Common myeloid progenitor, CD34-positive (primary cell): ENCODE measurements around the gene CLEC16A.

Experiments
- CTCF ChIA-PET: fragments of 350-600 bp; sonication (Branson Sonifier 250); formaldehyde crosslinking; loops from one replicate; lab custom pipeline; 2021; ENCODE audit warnings: antibody characterized with exemption; lab: Charles Lee
- POLR2A ChIA-PET: fragments of 350-600 bp; sonication (Branson Sonifier 250); formaldehyde crosslinking; loops from one replicate; lab custom pipeline; 2021; ENCODE audit warnings: antibody characterized with exemption; lab: Charles Lee
- DNase-seq, 3 donors: peaks; one replicate each; pipeline versions ENCODE4 v3.0.0 to v3.0.0-alpha.2; 2013
- H3K27ac ChIP-seq, 2 experiments: 1 replicate in 1 of 2; 2 replicates in 1 of 2; pipeline ENCODE4 v1.7.0; 2013; ENCODE audit warnings: inconsistent platforms in 2 of 2, low read length in 2 of 2, mild to moderate bottlenecking in 2 of 2, low read depth in 1 of 2, moderate library complexity in 1 of 2; ENCODE audit not compliant: severe bottlenecking in 2 of 2, insufficient read depth in 1 of 2, poor library complexity in 1 of 2
- H3K27me3 ChIP-seq, 5 experiments: replicated peaks in 2 of 5; 1 replicate in 3 of 5; 2 replicates in 2 of 5; pipeline versions ENCODE4 v1.6.1 to v1.7.0; 2013; ENCODE audit warnings: low read length in 4 of 5, mild to moderate bottlenecking in 2 of 5, moderate library complexity in 2 of 5, inconsistent platforms in 1 of 5; ENCODE audit not compliant: insufficient read depth in 5 of 5, control insufficient read depth in 4 of 5
- H3K36me3 ChIP-seq, 4 experiments: 1 replicate in 2 of 4; 2 replicates in 2 of 4; pipeline versions ENCODE4 v1.6.1 to v1.7.0; 2013; ENCODE audit warnings: low read length in 3 of 4, control low read depth in 1 of 4, mild to moderate bottlenecking in 1 of 4; ENCODE audit not compliant: control insufficient read depth in 4 of 4, insufficient read depth in 4 of 4
- H3K4me1 ChIP-seq, 4 experiments: 1 replicate in 3 of 4; 2 replicates in 1 of 4; pipeline versions ENCODE4 v1.6.1 to v1.7.1; 2013; ENCODE audit warnings: low read length in 3 of 4, mild to moderate bottlenecking in 3 of 4, control low read depth in 1 of 4, inconsistent platforms in 1 of 4, moderate library complexity in 1 of 4; ENCODE audit not compliant: control insufficient read depth in 4 of 4, insufficient read depth in 4 of 4; ENCODE audit errors: control extremely low read depth in 1 of 4
- H3K4me3 ChIP-seq, 7 experiments: 1 replicate in 4 of 7; 2 replicates in 3 of 7; pipeline versions ENCODE4 v1.5.1 to v1.7.0; 2013; ENCODE audit warnings: mild to moderate bottlenecking in 7 of 7, low read length in 6 of 7, moderate library complexity in 6 of 7, inconsistent platforms in 2 of 7, low read depth in 2 of 7, control low read depth in 1 of 7; ENCODE audit not compliant: insufficient read depth in 4 of 7, control insufficient read depth in 1 of 7; ENCODE audit errors: extremely low read depth in 1 of 7
- H3K9me3 ChIP-seq, 5 experiments: 1 replicate in 4 of 5; 2 replicates in 1 of 5; pipeline versions ENCODE4 v1.6.1 to v1.7.1; 2013; ENCODE audit warnings: low read length in 4 of 5, mild to moderate bottlenecking in 2 of 5, inconsistent platforms in 1 of 5, low read depth in 1 of 5, moderate library complexity in 1 of 5; ENCODE audit not compliant: control insufficient read depth in 4 of 5, insufficient read depth in 2 of 5; ENCODE audit errors: control extremely low read depth in 1 of 5
- WGBS: methylation state at CpG from one replicate; pipeline ENCODE4 v1.1.5; 2013; ENCODE audit not compliant: insufficient coverage; 5-methylcytosine and 5-hydroxymethylcytosine counted together

CLEC16A gene

DNA sequence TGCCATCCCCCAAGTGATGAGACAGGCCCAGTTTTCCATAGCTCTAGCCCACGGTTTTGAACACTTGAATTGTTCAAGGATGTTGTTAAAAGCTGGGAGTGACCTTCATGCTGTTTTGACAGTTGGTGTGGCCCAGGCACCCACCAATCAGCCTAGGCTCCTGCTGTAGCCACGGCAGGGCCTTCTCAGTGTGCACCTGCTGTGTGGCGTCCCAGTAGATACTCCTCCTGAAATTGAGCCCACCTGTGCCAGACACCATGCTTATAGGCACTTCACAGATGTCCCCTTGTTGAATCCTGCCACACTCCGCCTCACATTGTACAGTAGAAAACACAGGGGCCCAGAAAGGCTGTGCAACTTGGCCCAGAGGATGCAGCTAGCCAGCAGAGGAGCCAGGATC lies 225.3 kb downstream of the CLEC16A start:
- CTCF ChIA-PET, result no interaction called here
- Histone ChIP-seq H3K27ac (no peak overlapping the region), H3K36me3 (peaks cover 7 to 64% (median 20%) of the 10 kb centered on the region in 4 experiments), H3K4me1 (no peaks in the 10 kb centered on the region), H3K9me3 (no peaks in the 10 kb centered on the region), H3K4me3 (no peak overlapping the region), H3K27me3 (no peaks in the 10 kb centered on the region)
- no peak for DNase-seq
- 100% methylated on average over 4 of the region's 4 CpGs for WGBS
- POLR2A ChIA-PET, result no interaction called here

DNA sequence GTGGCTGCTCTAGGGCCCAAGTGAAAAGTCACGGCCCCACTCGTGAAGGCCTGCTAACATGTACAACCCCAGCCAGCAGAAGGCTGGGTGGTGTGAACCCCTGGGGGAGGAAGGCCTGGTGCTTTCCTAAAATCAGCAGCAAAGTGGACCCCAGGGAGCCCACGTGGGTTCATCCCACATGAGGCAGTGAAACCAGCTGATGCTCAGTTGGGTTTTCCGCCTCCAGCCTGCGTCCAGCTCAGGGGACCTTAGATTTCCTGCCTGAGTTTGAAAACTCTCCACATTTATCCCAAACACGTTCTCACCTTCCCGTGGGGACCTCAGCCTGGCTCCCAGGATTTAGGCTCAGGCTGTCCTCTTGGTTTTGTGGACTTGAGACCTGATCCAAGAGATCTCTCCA lies 225.8 kb downstream of the CLEC16A start:
- Histone ChIP-seq H3K4me1 (no peaks in the 10 kb centered on the region), H3K27ac (no peak overlapping the region), H3K9me3 (no peaks in the 10 kb centered on the region), H3K4me3 (no peak overlapping the region), H3K36me3 (peaks cover 7 to 64% (median 20%) of the 10 kb centered on the region in 4 experiments), H3K27me3 (no peaks in the 10 kb centered on the region)
- POLR2A ChIA-PET, result no interaction called here
- CTCF ChIA-PET, result no interaction called here
- no peak for DNase-seq
- WGBS, result 97% methylated on average over 7 of the region's 7 CpGs

- no peak for DNase-seq
- 98% methylated on average over 16 of the region's 19 CpGs for WGBS
- H3K4me1 ChIP-seq, result no peaks in the 10 kb centered on the region
- no peak overlapping the region for H3K27ac ChIP-seq
- no peak overlapping the region for H3K4me3 ChIP-seq
- POLR2A ChIA-PET, result no interaction called here
- H3K27me3 ChIP-seq, result no peaks in the 10 kb centered on the region
- H3K36me3 ChIP-seq, result peaks cover 7 to 61% (median 20%) of the 10 kb centered on the region in 4 experiments
- no peaks in the 10 kb centered on the region for H3K9me3 ChIP-seq
- CTCF ChIA-PET, result no interaction called here
Observed at GRCh38 chr16:11170696-11171447, 226.5 kb downstream of the CLEC16A start.

GRCh38 chr16:11171448-11171709 lies 227.0 kb downstream of the CLEC16A start:
- ChIA-PET CTCF (no interaction called here), POLR2A (no interaction called here)
- no peaks in the 10 kb centered on the region for H3K27me3 ChIP-seq
- no peak overlapping the region for H3K4me3 ChIP-seq
- no peak for DNase-seq
- peaks cover 7 to 56% (median 18%) of the 10 kb centered on the region in 4 experiments for H3K36me3 ChIP-seq
- no peaks in the 10 kb centered on the region for H3K9me3 ChIP-seq
- H3K4me1 ChIP-seq, result no peaks in the 10 kb centered on the region
- 100% methylated on average over 2 of the region's 4 CpGs for WGBS
- H3K27ac ChIP-seq, result no peak overlapping the region

DNA sequence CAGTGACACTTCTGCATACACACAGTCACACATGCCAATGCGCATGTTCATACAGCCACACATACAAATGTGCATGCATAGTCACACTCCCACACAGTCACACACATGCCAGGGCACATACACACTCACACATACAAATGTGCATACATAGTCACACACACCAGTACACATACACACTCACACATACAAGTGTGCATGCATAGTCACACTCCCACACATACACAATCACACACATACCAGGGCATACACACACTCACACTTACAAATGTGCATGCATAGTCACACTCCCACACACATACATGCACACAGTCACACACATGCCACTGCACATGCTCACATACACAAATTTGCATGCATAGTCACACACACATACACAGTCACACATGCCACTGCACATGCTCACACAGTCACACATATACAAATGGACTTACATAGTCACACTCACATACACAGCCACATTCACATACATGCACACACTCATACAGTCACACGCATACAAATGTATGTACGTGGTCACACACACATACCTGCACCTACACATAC lies 227.5 kb downstream of the CLEC16A start:
- WGBS, result 88% methylated on average over 3 of the region's 3 CpGs
- H3K4me3 ChIP-seq, result no peak overlapping the region
- H3K36me3 ChIP-seq, result peaks cover 4 to 52% (median 17%) of the 10 kb centered on the region in 4 experiments
- H3K27ac ChIP-seq, result no peak overlapping the region
- H3K27me3 ChIP-seq, result no peaks in the 10 kb centered on the region
- DNase-seq, result no peak
- H3K9me3 ChIP-seq, result no peaks in the 10 kb centered on the region
- POLR2A ChIA-PET, result no interaction called here
- CTCF ChIA-PET, result no interaction called here
- H3K4me1 ChIP-seq, result no peaks in the 10 kb centered on the region

DNA sequence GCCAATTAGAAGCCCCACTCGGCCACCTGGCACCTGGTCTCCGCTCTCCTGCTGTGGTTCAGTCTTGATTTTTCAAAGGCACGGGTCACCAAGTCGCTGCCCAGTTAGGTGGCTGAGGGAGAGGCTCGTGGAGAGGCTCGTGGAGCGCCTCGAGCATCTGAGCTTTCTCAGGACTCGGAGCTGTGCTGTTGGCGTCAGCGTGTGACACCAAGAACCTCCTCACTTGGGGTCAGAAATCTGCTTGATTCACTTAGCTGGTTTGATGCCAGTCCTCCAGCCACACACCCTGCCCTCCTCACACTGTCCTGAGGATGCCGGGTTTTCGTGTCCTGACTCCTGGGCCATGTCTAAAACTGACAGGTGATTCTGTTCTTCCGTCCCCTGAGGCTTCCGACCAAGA lies 229.1 kb downstream of the CLEC16A start:
- ChIA-PET CTCF (interaction anchor here (0.9 kb wide), 1 partner anchor 28 kb away, joined by 4 read pairs; no protein-coding TSS in a partner anchor), POLR2A (interaction anchor here (0.6 kb wide), 1 partner anchor 85 kb away, joined by 3 read pairs; no protein-coding TSS in a partner anchor)
- 99% methylated on average over 15 of the region's 15 CpGs for WGBS
- DNase-seq, result no peak
- no peaks in the 10 kb centered on the region for H3K9me3 ChIP-seq
- peaks cover 5 to 42% (median 10%) of the 10 kb centered on the region in 4 experiments for H3K36me3 ChIP-seq
- H3K27ac ChIP-seq, result no peak overlapping the region
- H3K4me3 ChIP-seq, result no peak overlapping the region
- no peaks in the 10 kb centered on the region for H3K27me3 ChIP-seq
- no peaks in the 10 kb centered on the region for H3K4me1 ChIP-seq

- CTCF ChIA-PET, result no interaction called here
- over 99% methylated on average over 26 of the region's 26 CpGs for WGBS
- no peaks in the 10 kb centered on the region for H3K9me3 ChIP-seq
- POLR2A ChIA-PET, result interaction anchor here (0.6 kb wide), 1 partner anchor 86 kb away, joined by 3 read pairs; no protein-coding TSS in a partner anchor
- peak overlapping the region in 1 of 7 experiments; percentile 12 for H3K4me3 ChIP-seq
- H3K27me3 ChIP-seq, result no peaks in the 10 kb centered on the region
- no peak overlapping the region for H3K27ac ChIP-seq
- DNase-seq, result no peak
- H3K4me1 ChIP-seq, result no peaks in the 10 kb centered on the region
- H3K36me3 ChIP-seq, result peaks cover 4 to 43% (median 9%) of the 10 kb centered on the region in 4 experiments
Observed at GRCh38 chr16:11174141-11174540, 229.8 kb downstream of the CLEC16A start.
